GM19324 (cell line): ENCODE measurements around the gene COASY.
"Not testable (repeated sequence)": the region's sequence is repeated elsewhere in the genome, so short reads cannot be mapped to it uniquely, and the experiment has no call there.

Source experiments
- ATAC-seq: cut with Tn5 transposase; IDR thresholded peaks from one replicate; pipeline ENCODE4 v1.9.1; 2021; ENCODE audit warnings: mild to moderate bottlenecking, moderate library complexity; ENCODE audit not compliant: unreplicated experiment, low FRiP score

Gene COASY

DNA sequence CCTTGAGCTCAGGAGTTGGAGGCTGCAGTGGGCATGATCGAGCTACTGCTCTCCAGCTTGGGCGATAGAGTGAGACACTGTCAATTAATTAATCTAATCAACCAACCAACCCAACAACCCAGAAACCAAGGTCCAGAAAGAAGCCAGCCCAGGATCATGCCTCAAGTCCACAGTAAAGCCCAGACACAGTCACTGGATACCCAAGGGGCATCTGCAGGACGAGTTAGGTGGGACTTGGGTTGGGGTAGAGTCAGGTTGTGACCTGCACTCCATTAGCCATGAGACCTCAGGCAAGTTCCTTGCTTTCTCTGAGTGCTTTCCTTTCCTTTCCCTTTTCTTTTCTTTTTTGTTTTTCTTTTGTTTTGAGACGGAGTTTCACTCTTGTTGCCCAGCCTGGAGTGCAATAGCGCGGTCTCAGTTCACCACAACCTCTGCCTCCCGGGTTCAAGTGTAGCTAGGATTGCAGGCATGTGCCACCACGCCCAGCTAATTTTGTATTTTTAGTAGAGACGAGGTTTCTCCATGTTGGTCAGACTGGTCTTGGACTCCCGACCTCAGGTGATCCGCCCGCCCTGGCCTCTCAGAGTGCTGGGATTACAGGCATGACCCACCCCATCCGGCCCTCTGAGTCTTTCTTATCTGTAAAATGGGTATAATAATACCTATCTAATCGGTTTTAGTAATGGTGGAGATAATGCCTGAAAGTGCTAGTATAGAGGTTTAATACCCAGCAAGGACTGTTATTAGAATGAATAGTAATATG is 12.8 kb upstream of the COASY start:
- ATAC-seq = no peak

DNA sequence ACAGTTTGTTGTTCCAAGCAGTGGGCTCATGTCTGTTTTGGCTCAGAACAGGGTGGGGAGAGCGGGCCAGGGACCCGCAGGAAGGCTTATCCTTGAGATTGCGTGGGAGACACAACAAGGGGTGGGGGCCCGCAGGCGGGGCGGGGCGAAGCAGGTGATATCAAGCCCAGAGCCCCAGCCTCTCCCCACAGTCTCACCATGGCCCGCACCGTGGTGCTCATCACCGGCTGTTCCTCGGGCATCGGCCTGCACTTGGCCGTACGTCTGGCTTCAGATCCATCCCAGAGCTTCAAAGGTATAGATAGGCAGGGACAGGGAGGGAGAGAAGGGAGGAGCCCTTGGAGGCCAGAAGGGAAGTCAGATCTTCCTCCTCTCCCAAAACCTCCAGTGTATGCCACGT is 9.2 kb upstream of the COASY start, which contains the start of gene HSD17B1:
Gene HSD17B1, plus strand, starts transcription at position 188 of the 400 bp plus-strand sequence. Its CDS starts 11 bp downstream, at position 199.
- ATAC-seq = not testable (repeated sequence)

DNA sequence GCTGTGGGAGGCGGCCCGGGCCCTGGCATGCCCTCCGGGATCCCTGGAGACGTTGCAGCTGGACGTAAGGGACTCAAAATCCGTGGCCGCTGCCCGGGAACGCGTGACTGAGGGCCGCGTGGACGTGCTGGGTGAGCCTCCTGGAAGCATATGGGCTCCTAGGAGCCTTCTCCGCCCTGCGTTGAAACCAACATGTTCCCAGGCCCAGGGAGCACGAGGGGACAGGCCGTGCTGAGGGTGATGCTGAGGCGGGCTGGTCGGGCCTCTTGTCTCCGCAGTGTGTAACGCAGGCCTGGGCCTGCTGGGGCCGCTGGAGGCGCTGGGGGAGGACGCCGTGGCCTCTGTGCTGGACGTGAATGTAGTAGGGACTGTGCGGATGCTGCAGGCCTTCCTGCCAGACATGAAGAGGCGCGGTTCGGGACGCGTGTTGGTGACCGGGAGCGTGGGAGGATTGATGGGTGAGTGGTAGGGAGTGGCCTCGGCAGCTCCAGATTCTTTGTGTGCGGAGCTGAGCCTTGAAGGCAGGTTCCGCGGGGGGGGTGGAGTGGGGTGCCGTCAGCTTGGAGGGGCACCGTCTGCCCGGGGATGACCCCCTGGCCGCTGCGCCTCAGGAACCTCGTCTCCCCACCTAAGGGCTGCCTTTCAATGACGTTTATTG is 8.7 kb upstream of the COASY start:
- no peak for ATAC-seq

DNA sequence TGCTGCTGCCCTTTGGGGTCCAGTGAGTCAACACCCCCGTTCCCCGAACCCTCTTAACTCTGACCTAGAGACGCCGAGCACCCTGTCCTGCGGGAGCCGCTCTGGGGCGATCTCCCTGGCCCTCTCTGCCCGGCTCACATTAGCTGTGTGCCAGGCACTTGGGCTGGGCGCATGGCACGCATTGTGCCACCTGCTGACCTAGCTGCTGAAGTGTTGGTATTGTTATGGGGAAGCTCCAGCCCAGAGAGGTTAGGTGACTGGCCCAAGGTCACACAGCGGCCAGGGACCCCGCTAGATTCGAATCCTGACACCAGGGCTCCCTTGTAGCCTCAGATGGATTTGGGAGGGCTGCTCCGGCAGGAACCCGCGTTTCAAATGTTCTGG is 8.1 kb upstream of the COASY start:
- ATAC-seq = no peak

DNA sequence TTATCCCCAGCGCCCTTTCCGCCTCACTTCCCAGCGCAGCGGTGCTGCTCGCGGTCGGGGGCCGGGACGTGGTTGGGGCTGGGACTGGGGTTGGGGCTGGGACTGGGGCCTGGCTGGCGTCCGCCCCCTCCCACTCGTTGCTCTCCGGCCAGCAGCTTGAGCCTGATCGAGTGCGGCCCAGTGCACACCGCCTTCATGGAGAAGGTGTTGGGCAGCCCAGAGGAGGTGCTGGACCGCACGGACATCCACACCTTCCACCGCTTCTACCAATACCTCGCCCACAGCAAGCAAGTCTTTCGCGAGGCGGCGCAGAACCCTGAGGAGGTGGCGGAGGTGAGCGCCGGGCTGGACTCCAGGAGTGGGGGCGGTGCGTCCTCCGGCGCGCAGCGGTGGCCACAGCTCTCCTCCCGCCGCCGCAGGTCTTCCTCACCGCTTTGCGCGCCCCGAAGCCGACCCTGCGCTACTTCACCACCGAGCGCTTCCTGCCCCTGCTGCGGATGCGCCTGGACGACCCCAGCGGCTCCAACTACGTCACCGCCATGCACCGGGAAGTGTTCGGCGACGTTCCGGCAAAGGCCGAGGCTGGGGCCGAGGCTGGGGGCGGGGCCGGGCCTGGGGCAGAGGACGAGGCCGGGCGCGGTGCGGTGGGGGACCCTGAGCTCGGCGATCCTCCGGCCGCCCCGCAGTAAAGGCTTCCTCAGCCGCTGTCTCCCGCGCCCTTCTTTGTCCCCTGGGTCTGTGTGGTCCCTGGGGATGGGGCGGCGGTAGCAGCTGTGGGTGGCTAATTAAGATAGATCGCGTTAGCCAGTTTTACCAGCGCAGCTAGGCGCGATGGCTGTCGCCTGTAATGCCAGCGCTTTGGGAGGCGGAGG is 7.5 kb upstream of the COASY start:
- ATAC-seq = peak; percentile 76

DNA sequence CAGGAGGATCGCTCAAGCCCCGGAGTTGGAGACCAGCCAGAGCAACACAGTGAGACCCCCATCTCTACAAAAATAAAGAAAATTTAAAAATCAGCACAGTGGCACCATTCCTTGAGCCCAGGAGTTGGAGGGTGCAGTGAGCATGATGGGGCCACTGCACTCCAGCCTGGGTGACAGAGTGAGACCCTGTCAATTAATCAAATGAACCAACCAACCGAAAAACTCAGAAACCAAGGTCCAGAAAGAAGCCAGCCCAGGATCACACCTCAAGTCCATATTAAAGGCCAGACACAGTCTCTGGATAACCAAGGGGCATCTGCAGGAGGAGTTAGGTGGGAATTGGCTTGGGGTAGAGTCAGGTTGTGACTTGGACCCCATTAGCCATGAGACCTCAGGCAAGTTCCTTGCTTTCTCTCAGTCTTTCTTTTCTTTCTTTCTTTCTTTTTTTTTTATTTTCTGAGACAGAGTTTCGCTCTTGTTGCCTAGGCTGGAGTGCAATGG is 6.8 kb upstream of the COASY start:
- ATAC-seq = no peak

DNA sequence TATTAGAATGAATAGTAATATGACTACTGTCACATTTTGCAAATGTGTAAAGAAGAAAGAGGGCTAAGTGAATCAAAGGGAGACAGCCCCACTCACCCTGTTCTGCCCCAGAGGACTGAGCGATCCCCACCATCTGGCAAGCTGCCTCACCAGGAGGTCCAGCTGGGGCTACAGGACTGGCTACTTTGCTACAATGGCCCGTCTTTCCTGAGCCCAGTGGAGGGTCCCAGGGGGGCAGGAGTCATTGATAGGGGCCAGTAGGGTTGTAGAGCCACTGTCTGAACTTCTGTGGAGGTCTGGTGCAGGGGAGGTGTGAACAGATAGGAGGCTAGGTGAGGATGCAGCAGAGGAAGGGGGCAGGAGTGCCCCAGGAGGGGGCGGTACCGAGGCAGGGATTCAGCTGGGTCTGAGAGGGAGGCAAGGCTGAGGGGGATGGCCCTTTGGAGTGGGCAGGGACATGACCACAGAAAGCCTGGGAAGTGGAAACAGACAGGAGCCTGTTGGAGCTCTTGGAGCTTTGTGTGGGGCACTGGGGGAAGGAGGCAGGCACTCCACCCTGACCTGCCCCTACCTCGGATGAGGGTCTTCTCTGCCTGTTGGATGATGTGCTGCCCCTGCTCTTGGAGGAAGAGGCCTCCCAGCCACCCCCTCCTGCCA is 5.9 kb upstream of the COASY start:
- not testable (repeated sequence) for ATAC-seq

DNA sequence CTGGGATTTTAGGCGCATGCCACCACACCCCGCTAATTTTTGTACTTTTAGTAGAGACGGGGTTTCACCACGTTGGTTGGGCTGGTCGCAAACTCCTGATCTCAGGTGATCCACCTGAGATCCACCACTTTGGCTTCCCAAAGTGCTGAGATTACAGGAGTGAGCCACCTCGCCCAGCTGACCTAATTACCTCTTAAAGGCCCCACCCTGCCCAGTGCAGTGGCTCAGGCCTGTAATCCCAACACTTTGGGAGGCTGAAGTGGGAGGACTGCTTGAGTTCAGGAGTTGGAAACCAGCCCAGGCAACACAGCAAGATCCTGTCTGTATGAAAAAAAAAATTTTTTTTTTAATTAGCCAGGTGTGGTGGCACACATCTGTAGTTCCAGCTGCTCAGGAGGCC is 2.9 kb upstream of the COASY start:
- ATAC-seq = no peak

DNA sequence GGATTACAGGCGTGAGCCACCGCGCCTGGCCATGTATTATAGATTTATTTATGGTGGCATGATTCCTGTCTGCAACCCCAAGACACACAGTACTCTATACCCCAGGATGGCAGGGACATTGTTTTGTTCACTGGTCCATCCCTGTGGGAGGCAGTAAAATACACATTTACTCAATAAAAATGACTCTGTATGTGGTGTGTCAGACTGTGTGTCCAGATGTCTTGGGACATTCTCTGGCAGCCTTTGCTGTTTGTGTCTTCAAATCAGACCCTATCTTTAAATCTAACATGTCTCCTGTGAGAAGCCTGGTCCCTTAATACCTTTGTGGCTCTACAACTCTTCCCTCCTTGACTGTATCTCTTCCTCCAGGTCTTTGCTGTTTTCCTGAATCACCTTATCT is 1.7 kb upstream of the COASY start:
- no peak for ATAC-seq

DNA sequence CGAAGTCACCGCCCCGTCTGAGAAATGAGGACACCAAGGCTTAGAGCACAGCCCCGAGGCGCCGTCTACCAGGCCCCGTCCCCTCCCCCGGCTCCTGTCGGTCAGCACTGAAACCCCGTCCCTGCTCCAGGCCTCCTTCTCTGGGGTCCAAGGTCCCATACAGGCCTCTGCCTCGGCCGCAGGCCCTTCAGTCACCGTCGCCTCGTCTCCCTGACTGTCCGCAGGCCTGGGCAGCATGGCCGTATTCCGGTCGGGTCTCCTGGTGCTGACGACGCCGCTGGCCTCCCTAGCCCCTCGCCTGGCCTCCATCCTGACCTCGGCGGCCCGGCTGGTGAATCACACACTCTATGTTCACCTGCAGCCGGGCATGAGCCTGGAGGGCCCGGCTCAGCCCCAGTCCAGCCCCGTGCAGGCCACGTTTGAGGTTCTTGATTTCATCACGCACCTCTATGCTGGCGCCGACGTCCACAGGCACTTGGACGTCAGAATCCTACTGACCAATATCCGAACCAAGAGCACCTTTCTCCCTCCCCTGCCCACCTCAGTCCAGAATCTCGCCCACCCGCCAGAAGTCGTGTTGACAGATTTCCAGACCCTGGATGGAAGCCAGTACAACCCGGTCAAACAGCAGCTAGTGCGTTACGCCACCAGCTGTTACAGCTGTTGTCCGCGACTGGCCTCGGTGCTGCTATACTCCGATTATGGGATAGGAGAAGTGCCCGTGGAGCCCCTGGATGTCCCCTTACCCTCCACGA is 617 bp downstream of the COASY start:
- ATAC-seq = no peak

DNA sequence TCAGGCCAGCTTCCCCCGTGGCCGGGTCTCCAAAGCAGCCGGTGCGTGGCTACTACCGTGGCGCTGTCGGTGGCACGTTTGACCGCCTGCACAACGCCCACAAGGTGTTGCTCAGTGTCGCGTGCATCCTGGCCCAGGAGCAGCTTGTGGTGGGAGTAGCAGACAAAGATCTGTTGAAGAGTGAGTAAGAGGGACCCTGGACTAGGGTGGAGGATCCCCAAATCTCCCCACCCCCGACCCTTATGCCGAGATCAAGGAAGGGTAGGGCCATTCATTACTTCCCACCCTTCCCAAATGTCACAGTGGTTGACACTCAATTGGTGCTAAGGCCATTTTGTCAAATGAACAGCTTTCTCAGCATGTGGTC is 1.2 kb downstream of the COASY start:
- no peak for ATAC-seq

DNA sequence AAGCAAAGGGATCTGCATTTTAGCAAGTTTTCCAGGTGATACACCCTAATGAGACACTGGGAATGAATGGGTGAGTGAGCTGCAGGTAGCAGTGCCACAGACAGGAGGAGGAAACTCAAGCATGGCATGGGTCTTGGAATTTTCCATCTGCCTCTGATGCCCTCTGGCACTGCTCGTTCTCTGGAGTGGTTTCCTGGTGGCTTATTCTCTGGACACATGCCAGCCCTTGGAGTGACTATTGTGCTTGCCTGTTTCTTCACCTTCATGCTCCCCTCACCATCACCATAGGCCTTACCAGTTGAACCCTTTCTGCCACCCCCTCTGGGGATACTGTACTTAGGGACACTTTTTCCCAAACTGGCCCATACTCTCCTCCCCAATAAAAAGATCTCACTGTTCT is 1.6 kb downstream of the COASY start:
- ATAC-seq = no peak

DNA sequence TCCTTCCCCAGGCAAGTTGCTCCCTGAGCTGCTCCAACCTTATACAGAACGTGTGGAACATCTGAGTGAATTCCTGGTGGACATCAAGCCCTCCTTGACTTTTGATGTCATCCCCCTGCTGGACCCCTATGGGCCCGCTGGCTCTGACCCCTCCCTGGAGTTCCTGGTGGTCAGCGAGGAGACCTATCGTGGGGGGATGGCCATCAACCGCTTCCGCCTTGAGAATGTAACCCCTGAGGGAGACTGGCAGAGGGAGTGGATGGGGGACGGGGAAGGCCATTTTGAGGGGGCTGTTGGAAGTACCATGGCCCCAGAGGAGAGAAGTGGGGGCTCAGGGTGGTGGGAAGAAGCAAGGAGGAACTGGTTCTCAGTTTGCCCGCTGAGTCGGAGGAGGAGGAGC is 2.0 kb downstream of the COASY start:
- ATAC-seq = no peak

DNA sequence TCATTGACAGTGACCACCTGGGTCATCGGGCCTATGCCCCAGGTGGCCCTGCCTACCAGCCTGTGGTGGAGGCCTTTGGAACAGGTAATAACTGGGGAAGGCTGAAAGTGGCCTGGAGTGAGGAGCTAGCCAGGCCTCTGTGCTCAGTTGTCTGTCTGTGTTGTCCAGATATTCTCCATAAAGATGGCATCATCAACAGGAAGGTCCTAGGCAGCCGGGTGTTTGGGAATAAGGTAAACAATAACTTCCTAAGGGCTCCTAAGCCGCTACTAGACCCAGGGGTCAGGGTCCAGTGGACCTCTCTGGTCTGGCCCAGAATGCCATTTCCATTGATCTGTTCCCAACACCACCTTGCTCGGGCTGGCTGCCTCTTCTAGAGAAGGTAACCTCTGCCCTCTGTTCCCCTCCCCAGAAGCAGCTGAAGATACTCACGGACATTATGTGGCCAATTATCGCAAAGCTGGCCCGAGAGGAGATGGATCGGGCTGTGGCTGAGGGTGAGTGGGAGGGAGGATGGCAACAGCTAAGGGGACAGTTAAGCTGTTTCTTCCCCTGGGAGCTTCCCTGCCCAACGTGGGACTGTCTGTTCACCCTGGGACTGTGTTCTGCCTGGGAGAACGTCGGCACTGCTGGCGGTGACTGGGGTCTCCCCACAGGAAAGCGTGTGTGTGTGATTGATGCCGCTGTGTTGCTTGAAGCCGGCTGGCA is 3.0 kb downstream of the COASY start:
- no peak for ATAC-seq

DNA sequence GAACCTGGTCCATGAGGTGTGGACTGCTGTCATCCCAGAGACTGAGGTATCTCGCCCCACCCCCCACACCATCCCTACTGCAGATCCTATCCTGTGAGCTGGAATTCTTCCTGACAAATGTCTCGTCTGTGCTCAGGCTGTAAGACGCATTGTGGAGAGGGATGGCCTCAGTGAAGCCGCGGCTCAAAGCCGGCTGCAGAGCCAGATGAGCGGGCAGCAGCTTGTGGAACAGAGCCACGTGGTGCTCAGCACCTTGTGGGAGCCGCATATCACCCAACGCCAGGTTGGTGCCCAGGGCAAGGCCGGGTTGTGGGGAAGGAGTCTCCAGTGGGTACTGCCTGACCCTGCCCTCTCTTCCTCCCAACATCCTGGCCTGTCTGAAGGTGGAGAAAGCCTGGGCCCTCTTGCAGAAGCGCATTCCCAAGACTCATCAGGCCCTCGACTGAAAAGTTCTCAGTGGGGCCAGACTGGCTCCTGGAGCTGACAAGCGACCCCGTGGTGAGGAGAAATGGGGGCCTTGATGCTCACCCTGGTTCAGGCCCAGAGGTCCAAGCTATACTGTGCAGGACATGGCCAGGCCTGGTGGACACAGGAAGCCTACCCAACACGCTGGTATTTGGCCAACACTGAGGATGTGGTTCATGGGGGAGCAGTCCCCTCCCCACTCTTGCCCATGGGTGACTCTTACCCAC is 3.7 kb downstream of the COASY start:
- ATAC-seq = no peak

DNA sequence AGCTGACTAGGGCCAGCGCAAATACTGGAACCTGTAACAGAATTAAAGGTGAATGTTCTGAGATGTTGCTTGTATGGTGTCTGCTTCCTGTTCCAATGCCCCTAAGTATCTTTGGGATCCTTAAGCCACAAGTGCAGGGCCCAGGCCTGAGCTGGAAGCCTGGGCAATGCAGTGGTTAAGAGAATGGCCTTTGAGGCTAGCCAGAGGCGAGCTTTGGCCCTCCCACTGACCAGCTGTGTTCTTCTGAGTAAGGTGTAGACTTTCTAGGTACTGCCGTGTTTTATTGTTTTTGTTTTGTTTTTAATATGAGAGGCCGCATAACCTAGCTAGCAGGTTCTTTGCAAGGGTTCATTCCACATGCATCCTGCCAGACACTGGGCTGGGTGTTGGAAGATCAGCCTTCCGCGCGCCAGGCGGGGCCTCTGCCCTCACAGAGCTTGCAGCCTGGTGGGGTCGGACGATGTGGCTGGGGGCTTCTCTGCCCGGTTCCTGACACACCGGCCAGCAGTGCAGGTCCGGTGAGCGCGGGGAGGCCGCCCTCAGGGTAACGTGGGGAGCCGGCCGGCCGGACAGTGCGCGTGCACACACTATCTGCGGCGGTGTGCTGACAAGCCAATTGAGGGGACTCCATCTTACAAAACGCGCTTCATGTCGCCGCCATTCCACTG is 4.4 kb downstream of the COASY start:
- no peak for ATAC-seq

DNA sequence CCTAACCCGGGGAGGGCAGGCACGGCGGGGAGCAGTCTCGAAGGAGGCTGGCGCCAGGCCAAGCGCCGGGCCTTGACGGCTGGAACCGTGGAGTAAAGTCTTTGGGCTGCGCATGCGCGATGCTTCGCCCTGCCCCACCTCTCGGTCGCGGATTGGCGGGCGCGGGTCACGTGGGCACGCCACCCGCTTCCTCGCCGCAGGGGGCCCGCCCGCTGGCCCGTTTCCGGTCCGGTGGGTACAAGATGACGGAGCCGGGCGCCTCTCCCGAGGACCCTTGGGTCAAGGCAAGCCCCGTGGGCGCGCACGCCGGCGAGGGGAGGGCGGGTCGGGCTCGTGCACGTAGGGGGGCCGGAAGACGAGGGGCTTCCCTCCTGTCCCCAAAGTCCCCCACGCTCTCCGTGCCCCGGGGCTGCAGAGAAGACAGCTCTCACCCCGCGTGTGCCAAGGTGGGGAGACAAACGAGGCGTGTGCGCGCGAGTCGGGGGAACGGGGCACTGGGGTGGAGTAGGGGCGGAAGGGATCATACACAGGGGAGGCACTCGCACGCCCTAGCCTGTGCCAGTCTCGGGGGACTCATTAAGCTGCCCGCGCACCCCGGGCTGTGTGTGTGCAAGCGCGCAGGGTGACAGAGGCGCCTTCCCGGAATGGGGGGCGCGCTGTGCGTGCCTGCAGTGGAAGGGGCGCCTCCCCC is 5.1 kb downstream of the COASY start, which contains the start of gene MLX:
Gene MLX, plus strand, starts transcription at position 218 of the 691 bp plus-strand sequence. Its CDS starts 25 bp downstream, at position 243.
- peak; percentile 55 for ATAC-seq
